HTERT RPE-1 (cell line): Measurements from ENCODE around the gene HOXA11.

Source experiments
- in situ Hi-C: fragments of 300-500 bp; cut with MboI; formaldehyde crosslinking; loops from 4 replicates; pipeline ENCODE4 v1.14.3; 2020; ENCODE audit warnings: low sequenced_read_pairs

Gene HOXA11

DNA sequence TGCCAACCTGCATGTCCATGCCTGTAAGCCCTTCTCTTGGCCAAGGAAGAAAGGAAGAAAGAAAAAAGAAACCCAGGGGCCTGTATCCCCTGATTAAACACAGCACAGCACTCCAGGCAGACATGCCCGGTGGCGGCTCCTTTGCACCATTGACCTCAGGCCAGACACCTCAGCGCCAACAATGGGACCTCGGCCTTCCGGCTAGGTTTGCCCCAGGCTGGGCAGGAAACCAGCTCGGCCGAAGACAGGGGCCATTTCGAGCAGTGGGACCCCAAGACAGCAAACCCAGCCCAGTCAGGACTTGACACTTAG lies 13.8 kb downstream of the HOXA11 start:
- in situ Hi-C loops, result no loop called here

DNA sequence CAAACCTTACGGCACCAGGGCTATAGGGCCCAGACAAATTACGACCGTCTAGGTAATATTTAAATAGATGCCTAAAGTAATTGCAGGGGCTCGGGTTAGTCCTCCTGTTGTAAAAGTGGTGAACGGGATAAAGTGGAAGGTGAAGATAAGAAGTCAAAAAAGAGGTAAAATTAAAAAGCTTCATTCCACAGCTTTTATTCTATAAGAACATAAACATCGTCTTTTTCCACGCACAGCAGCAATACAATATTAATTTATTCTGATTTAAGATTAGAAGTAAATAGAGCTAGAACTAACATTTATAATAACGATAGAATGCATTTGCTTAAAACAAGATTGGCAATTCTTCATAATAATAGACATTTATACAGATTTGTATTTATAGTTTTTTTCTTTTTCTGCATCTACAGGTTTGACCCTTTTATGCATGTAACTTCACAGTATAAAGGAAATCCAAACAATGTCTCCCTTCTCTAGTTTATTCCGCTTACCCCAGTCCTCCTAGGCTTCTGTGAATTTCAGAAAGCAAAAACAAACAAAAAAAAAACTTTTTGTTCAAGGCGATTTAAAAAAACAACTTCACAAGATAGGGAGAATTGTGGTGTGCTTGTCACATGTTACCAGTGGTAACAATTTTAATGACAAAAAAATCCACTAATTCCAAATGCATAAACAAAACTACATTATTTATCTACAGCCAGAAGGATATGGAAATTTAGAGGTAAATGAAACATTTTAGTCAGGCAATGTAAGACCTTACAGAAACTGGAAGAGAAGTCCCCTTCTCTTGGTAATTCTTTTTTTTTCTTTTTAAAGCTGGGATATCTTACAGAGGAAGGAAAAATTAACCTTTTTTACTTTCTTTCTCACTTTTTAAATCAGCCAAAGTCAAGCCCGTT lies 14.4 kb downstream of the HOXA11 start:
- in situ Hi-C loops, result no loop called here

DNA sequence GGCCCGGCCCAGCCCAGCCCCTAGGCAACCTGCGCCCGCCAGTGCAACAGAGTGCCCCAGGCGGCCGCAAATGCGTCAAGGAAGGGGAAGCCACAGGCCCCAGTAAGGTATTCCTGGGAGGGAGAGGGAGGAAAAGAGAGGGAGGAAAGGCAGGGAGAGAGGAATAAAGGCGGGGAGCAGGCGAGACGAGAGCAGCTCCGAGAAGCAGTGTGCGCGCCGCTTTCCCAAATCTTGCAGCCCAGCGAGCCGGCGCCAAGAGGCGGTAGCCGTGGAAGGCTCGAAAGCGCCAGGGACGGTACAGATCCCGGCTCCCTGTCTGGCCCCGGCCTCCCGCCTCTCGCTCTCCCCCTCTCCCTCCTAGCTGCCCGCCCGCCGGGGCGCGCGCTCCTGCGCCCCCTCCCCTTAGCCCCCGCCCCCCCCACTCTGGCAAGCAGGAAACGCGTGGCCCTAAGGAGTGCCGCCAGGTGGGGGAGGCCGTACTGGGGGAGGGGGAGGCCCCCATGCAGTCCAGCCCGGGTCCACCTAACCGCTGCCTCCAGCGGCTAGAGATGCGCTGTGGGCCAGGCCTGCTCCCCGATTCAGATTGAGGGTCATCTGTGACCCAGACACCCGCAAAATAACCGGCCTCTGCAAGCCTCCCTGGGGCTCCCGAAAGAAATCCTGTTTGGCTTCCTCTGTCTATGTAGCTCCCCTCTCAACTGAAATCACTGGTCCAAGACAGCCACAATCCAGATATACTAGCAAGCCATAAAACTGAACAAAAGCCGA lies 15.2 kb downstream of the HOXA11 start:
- in situ Hi-C loops, result no loop called here

DNA sequence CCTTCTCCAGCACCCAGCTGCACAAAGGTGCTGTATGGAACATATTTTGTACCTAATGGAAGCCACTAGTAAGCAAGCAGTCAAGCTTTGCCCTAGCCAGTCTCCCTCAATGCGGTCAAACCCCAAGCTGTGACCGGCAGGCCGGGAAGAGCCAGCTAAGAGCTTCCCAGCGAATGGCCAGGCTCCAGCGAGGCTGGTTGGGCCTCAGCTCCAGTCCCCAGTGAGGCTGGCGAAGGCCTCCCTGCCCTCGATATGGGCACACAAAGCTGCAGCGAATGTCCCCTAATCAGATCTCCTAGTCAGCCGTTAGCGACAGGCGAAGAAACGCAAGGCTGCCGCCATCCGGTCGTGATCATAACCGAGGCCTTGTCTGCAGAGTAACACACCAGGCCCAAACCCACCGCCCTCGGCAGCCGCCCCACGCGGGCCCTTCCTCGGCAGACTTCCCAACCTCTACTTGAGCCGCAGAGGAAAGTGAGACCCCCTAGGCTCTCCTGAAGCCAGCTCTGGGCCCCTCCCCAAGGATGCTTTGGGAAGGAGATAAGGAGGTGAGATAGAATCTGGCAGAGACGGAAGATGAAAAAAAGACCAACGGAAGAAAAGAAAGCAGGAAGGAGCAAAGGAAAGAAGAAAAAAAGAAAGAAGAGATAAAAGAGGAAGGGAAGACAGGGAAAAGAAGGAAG lies 16.6 kb downstream of the HOXA11 start:
- in situ Hi-C loops, result no loop called here

DNA sequence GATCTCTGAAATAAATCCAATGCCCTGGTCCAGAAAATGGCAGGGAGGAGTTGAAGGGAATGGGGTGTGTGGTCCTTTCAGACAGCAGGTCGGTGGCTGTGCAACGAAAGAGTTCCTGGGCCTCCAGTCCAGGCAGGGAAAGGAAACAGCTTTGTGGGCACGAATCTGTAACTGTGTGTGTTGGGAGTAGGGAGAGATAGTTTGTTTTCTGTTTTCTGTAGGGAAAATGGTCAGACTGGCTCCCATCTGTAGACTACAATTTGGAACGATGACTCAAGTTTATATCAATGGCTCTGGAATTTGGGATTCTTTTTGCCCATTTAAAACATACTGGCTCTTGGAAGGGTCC lies 17.1 kb downstream of the HOXA11 start:
- in situ Hi-C loops, result no loop called here

DNA sequence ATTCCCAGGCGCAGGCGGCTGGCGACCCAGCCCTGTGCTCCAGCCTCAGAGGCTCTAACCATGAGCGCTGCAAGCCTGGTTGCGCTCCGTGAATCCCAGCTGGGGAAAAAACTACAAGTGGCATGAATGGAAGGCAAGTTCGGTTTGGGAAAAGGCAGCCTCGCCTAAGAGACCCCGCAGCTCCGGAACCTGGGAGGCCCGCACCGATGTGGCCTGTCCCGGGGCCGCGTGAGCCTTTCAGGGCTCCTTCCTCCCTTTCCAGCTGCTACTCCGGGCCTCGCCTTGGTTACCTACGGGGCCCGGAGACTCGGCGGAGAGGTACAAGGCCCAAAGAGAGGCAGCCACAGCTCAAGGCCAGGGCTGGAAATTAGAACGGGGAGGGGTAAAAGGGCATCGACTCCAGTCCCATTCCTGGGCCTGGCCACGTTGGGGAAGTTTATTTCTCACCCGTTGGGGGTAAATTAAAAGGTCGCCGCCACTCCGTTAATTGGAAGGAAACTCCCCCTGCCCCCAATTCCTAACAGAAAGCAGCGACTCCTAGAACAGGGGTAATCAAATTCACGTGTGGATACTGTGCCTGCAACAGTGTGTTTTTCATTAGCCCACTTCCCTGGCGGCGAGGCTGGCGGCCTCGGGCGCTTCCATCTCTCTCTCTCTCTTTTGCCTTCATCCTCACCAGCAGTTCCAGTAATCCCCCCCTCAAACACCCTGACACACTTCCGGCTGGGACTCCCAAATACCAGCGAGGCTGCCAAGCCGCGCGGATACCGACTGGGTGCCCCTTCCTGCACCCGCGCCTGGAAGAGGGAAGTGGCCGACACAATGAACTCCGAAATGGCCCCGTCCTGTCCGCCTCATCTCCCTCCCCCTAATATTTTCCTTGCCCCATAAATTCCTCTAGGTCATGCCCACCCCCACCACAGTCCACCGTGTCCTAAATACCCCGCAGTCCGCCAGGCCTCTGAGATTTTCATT lies 18.2 kb downstream of the HOXA11 start:
- in situ Hi-C loops, result no loop called here

DNA sequence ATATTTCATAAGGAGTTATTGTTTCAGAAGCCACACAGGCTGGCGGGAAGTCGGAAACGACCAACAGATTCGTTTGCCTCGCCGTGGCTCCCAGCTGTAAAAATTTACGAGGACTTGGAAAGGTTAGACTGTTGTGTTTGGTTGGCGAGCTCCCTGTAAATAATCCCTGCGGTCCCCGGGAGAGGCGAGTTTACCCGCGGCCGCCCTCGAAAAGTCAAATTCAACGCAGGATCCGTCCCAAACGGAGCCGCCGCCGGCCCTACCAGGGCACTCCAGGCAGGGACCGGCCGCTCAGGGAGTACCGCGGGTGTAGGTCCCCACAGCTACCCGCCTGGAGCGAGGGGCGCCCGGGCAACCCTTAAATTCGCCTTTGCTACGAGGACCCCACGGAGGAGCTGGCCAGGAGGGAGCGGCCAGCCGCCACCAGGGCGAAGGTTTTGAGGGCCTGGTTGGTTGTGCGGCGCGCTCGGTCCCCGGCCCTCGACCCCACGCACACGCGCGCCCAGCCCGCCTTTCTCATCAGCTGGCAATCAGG lies 19.0 kb downstream of the HOXA11 start:
- in situ Hi-C loops, result no loop called here

DNA sequence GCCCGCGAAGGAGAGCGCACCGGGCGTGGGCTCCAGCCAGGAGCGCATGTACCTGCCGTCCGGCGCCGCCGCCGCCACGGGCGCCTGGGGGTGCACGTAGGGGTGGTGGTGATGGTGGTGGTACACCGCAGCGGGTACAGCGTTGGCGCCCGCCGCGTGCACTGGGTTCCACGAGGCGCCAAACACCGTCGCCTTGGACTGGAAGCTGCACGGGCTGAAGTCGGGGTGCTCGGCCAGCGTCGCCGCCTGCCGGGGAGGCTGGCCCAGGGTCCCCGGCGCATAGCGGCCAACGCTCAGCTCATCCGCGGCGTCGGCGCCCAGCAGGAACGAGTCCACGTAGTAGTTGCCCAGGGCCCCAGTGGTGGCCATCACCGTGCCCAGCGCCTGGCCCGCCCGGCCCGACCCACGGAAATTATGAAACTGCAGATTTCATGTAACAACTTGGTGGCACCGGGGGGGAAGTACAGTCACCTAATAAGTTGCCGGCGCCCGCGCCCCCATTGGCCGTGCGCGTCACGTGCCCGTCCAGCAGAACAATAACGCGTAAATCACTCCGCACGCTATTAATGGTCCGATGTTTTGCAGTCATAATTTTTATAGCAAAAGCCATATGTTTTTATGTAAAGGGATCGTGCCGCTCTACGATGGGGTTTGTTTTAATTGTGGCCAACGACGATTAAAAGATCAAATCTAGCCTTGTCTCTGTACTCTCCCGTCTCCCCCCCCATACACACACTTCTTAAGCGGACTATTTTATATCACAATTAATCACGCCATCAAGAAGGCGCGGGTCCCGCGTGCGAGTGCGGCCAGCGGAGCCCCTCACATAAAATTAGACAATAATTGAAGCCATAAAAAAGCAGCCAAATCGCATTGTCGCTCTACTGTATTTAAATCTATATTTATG lies 19.7 kb downstream of the HOXA11 start, which contains the start of gene HOXA9:
Gene HOXA9, minus strand, starts transcription at position 449 of the 907 bp plus-strand sequence. Its CDS starts 80 bp downstream, at position 369.
- in situ Hi-C loops, result no loop called here

DNA sequence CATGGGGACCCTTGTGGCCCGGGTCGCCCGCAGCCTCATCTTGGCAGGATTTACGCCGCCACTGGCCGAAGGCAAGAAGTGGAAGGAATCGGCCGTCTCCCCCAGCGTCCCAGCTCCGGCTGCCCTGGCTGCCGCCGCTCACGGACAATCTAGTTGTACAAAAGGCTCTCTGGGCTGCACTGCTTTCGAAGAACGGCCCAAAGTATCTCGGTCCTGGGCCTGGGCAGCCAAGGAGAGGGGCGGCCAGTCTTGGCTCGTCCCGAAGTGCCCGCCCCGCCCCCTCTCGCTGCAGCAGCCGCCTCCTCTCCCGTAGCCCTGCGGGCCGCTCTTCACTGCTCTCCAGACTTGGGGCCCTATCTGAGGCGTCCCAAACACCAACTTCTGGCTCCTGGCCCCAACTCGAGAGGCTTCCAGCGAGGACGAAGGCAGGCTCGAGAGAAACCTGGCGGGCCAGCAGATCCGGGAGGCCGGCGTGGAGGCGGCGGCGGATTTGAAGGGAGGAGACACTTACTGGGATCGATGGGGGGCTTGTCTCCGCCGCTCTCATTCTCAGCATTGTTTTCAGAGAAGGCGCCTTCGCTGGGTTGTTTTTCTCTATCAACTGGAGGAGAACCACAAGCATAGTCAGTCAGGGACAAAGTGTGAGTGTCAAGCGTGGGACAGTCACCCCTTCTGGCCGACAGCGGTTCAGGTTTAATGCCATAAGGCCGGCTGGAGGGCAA lies 20.5 kb downstream of the HOXA11 start:
- in situ Hi-C loops, result no loop called here

DNA sequence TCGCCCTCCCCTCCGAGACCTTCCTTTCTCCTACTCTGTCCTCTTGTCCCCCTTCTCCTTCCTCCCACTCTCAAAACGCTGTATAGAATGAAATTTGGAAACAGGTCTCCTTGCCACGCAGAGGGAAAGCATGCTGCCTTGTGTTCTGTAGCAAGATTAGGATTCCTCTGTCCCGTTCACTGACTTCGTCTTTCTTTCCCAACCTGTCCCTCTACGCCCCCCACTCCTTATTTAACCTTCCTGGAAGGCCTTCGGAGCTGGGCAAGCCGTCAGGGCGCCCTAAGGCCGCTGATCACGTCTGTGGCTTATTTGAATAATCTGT lies 21.0 kb downstream of the HOXA11 start:
- in situ Hi-C loops, result no loop called here

DNA sequence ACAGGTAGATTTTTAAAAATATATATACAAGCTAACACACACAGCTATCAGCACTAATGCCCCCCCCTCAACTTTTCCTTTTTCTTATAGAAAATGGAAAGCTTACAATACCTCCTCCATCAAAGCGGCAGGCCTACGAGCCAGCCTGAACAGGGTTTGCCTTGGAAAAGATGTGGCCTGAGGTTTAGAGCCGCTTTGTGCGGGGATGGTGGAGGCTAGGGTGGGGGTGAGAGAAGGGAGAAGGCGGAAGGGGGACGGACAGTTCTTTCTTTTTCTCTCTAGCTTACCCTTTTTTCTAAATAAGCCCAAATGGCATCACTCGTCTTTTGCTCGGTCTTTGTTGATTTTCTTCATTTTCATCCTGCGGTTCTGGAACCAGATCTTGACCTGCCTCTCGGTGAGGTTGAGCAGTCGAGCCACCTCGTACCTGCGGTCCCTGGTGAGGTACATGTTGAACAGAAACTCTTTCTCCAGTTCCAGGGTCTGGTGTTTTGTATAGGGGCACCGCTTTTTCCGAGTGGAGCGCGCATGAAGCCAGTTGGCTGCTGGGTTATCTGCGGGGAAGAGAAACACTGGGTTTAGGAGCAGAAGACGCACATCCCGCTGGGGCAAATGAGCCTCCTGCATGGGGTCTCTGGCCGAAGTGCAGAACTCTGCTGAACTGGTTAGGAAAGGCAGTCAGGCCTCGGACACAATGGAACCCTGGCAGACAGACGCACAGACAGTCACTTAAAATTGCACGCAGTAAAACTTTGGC lies 21.6 kb downstream of the HOXA11 start:
- in situ Hi-C loops, result no loop called here

DNA sequence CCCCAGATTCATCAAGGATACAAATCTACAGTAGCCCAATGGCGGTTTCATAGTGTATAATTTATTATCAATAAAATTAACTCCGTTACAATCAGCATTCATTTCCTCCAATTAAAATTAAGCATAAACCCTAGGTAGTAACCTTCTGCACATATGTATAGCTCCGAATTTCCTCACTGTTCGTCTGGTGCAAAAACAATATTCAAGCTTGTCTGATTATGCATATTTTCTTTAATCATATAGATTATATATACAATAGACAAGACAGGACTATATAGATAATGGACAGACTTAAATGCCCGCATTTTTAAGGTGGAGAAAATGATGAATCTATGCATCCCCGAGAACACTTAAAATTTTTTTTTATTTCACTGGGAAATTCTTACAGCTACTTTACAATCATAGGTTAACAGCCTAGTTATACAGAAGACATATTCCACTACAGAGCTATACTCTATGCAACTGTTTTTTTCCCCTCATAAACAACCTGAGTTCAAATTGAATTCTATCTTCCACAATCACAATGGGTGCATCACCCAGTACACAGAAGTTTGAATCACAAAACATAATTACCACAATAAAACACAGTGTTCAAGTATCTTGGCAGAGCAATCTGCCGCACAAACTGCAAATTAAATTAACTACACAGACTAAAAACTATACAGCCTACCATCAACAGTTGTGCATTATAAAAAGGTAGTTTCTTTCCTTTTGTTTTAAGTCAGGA lies 22.3 kb downstream of the HOXA11 start:
- in situ Hi-C loops, result no loop called here

DNA sequence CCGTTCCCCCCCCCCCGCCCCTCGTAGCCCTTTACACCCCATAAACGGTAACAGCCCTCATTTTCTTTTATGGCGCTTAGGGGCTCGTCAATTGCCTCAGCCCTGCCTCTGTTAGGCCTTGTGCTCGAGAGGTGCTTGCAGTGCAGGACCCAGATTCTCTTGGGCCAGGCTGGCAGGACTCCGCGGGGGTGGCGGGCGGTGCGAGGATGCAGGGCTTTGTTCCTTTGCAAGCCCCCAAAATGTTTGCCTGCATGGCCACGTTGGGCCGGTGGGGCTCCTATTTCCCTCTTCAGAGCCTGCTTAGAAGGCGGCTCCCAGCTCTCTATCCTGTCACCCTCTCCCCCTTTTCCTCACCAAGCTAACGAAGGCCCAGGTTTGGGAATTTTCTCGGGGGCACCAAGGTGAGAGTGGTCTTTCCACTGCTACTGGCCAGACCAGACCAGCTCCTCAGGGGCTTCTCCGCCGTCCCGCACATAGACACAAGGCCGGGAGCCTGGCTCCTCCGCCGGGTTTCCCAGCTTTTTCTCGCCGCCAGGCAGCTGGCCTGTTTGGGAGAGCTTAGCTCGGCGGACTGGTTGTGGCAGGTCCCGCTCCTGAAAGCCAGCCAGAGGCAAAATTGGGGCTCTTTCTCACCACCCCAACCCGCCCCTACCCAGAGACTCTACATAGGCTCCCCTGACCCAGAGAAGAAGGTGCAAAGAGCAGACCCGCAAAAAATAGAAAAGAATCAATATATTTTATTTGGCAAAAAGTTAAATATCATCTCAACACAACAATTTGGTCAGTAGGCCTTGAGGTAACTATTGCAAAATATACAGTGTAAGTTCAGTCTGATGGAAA lies 23.1 kb downstream of the HOXA11 start:
- in situ Hi-C loops, result no loop called here

DNA sequence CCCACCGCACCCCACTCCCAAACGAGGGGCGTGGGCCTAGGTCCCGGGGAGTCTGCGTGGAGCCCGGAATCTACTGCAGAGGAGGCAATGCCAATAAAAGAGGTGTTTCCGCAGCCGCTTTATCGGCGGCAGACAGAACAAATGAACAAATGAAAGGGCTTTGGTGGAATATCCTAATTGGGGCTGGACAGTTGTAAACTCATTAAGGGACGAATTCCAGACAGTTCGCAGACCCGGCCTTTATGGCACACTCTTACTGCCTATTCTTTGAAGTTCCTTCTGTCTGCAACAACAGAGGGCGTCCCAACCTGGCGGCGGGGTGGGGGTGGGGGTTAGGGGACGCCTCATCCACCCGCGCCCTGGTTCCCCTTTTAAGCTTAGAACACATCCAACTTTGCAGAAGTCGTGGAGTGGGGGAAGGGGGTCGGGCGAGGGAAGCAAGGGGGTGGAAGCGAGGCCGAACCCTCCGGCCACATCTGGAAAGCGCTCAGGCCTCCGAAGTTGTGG lies 23.8 kb downstream of the HOXA11 start:
- in situ Hi-C loops, result no loop called here

DNA sequence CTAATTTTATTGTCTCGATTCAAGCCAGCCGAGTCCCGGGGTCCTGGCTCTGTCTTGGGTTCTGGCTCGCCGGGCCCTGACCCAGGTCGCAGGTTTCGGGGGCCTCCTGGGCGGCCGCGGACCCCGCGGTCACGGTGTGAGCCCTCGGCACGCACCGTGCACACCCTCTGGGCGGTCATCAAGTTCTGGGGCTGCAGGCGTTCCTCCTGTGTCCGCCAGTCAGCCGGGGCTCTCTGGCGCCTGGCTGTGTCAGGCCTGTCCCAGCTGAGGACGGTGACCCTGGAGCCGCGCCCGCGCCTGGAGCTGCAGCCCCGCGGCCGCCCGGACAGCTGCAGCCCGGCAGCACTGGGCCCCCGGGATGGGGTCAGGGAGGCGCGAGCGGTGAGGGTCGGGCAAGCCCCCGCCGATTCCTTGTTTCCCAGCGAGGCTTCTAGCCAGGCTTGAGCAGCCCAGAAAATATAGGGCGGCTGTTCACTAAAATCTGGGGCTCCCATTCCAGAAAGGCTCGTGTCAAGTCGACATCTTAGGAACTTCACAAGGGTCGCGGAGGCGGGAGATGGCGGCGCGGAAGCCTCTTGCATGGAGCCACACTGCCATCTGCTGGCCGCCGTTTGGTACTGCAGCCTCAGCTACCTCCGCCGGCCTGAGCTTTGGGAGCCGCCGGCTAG lies 24.4 kb downstream of the HOXA11 start:
- in situ Hi-C loops, result no loop called here

DNA sequence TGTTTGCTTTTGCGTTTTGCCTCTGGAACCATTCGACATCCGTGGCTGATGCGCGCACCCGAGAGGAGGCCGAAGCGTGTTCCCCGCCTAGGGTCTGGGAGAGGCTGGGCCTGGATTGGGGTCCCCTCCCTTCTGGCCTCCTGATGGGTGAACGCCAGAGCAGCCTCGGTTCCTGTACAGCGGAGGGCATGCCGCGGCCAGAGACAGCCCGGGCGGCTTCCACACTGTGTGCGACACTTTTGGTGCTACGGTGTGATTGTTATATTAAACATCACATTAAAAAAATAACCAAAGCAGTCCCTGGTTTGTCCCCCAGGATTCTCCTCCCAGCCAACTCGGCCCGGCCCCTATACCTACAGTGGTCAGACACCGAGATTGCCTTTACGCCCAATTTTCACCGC lies 24.9 kb downstream of the HOXA11 start:
- in situ Hi-C loops, result no loop called here
